GM19035 (cell line): ENCODE results near the gene DUS1L.

Experiments
- ATAC-seq: cut with Tn5 transposase; IDR thresholded peaks from one replicate; pipeline ENCODE4 v1.9.1; 2021; ENCODE audit not compliant: unreplicated experiment

Gene DUS1L

DNA sequence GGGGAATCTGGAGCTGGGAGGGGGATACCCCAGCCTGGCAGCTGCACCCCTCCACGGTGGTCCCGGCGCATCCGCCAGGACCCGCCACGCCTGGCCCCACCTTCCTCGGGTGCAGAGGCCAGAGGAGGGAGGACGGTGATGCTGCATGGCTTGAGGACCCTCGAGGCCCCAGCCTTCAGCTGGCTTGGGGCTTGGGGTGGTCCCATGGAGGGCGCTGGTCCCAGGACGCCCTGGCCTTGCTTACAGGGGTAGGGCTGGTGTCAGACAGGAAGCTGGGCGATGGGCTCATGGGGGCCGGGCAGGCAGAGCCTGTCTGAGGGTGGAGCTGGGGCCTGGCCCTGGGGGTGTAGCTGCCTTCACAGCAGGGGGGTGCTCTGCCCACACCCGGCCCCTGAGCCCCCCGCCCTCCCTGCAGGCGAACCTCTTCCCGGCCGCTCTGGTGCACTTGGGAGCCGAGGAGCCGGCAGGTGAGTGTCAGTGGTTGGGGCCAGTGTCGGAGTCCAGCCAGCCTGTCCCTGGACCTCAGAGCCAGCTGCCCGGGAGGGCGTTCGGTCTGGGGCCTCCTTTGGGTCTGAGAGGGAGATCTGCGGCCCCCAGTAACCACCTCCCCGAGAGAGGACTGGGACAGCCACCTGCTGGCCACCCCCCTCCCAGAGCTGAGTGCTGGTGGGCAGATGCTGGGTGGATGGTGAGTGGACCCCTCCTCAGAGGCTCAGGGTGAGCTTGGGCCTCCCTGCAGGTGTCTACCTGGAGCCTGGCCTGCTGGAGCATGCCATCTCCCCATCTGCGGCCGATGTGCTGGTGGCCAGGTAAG lies 49.3 kb downstream of the DUS1L start:
- no peak for ATAC-seq

- no peak for ATAC-seq
These were observed 50.2 kb downstream of the DUS1L start for GRCh38 chr17:82015311-82015971.

- no peak for ATAC-seq
These were observed 50.7 kb downstream of the DUS1L start for GRCh38 chr17:82014971-82015310.

GRCh38 chr17:82014432-82014831 lies 51.2 kb downstream of the DUS1L start:
- no peak for ATAC-seq

DNA sequence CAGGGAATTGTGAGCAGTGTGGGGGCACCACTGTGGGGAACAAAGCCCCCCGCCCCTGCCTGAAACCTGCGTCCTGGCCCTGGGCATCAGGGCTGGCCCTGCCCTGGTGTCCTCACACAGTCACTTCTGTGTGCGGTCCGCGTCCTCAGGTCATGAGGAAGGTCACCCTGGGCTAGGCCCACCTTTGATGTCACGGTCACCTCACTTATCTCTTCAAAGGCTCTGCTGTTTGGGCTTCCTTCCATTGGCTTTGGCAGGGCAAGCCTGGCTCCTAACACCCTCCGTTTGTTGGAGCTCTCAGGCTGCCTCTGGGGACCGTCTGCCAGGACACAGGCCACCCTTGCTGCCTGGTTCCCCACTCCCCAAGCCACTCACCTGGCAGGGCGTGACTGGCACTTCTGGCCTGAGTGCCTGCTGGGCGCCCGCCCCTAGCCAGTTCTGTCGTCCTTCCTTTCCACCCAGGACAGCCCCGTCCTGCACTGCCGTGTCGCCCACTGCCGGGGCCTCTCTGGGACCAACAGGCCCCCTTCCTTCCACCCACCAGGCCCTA lies 51.8 kb downstream of the DUS1L start:
- no peak for ATAC-seq

DNA sequence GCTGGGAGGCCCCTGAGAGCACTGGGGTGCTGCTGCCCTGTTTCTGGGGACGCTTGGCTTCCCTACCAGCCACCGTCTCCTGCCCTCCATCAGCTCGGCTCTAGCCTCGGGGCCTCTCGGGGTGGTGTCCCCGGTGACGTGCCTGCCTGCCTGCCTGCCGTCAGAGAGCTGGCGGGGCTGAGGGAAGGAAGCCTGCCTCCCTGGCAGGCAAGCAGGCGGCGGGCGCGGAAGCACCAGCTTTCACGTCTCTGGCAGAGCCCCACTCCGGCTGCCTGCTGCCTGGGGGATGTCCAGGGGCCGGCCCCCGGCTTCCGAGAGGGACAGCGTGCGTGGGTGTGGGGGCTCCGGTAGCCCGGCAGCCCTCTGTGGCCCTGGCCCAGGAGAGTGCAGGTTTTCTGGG lies 52.3 kb downstream of the DUS1L start:
- ATAC-seq, result no peak

GRCh38 chr17:82012640-82013295 lies 52.8 kb downstream of the DUS1L start:
- no peak for ATAC-seq

DNA sequence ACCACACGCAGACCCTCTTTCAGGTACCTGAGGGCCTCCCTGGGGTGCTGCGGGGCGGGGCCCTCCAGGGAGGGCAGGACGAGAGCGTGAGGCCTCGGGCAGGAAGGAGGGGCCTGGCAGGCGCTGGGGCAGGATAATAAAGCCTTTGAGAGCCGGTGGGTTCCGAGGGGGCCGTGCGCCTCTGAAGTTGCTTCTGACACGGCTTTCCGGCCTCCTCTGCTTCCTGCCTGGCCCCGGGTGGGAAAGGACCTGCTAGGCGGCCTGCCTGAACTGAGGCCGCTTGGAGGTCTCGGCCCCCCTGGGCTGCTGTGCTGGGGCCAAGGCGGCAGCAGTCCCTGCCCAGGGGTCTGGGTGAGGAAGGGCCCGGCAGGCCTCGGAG lies 53.4 kb downstream of the DUS1L start:
- ATAC-seq, result no peak

DNA sequence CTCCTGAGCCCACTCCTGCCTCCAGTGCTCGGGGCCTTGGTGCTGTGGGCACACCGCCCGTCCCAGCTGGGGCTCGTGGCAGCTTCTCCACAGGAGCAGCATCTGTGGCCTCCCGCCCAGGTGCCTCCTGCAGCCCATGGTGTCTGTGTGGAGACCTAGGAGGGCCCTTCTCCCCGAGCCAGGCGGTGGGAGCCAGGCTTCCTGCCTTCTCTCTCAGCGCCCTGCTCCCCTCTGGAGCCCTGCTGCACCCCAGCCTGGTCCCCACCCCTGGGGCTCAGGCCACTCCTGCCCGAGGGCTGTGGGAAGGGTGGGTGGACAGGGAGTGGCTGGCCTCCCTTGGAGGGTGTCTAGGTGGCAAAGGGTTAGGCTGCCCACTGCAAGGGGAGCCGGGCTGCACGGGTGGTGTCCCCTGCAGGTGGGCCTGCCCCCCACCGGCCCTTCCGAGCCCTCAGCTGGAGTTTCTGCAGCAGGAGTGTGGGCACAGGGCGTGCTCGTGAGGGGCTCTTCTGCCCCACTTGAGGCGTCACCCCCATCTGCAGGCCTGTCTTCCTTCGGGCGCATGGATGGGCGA lies 53.9 kb downstream of the DUS1L start:
- no peak for ATAC-seq

DNA sequence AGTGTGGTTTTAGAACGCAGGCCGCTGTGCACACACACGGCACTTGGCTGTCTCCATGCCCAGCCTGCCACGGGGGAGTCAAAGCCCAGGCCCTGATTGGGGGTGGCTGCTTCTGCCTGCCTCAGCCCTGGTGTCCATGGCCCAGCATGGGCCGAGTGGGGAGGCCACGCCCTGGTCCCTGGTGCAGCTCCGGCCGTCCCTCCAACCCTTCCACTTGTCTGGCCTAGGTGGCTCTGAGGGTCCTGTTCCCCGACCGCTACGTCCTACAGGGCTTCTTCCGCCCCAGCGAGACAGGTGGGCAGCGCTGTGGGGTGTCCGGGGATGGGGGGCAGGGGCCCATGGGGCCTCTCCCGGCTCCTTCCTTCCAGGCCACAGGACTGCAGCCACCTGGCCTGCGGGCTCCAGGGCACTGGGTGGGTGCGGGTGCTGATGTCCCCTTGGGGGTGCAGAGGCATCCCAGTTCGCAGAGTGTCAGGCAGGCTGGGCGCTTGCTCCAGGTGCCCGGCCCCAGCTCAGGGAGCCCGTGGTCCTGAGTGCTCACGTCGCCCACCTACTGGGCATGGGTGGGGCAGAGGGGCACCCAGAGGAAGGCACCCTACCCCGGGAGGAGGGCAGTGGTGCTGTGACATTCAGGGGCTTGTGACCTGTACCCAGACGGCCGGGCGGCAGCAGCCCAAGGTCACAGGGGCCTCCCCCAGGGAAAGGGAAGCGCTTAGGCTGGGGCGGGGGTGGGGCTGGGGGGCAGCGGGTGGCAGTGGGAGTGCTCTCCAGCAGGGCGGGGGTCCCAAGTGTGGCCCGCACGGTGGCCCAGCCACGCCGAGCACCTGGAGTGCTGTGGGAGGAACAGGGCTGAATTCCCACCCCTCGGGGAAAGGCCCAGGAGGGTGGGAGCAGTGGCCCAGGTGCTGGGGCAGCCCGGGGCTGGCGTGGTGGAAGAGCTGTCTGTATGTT lies 54.8 kb downstream of the DUS1L start:
- ATAC-seq, result no peak

DNA sequence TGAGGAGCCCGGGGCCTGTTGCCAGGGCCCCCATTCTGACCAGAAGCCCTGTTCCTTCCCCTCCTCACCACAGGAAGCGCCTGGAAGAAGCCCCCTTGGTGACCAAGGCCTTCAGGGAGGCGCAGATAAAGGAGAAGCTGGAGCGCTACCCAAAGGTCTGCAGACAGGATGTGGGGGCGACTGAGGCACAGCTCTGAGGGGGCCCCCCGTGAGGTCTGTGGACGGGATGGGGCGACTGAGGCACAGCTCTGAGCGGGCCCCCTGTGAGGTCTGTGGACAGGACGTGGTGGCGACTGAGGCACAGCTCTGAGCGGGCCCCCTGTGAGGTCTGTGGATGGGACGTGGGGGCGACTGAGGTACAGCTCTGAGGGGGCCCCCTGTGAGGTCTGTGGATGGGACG lies 56.2 kb downstream of the DUS1L start:
- ATAC-seq, result no peak

DNA sequence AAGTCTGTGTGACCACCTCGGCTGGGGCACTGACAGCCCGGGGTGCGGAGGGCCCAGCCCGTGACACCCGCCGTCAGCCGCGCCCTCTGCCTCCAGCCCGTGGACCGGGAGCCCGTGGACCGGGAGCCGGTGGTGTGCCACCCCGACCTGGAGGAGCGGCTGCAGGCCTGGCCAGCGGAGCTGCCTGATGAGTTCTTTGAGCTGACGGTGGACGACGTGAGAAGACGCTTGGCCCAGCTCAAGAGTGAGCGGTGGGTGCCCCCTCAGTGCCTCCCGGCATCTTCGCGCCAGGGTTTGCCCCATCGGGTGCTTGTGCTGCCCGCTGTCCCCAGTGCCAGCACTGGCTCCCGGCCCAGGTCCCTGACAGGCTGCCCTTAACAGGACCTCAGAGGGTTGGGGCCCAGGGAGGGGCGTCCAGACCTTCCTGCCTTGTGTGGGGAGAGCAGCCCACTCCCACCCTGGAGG lies 56.6 kb downstream of the DUS1L start:
- no peak for ATAC-seq

- no peak for ATAC-seq
These were observed 57.2 kb downstream of the DUS1L start for GRCh38 chr17:82008258-82008940.
